GM23338 (cell line): ENCODE measurements around the gene CACNA1A.
"Not testable (repeated sequence)": the region's sequence is repeated elsewhere in the genome, so short reads cannot be mapped to it uniquely, and the experiment has no call there.

Experiments used
- CREB1 ChIP-seq: fragments of 250-450 bp; sonication (Bioruptor Pico); IDR thresholded peaks from 2 replicates; pipeline ENCODE4 v1.5.0; 2020; ENCODE audit warnings: low read depth, mild to moderate bottlenecking, moderate library complexity
- CTCF ChIP-seq, 2 experiments: fragments of 200-600 bp in 1 of 2; sonication (generic) in 1 of 2; conservative IDR thresholded peaks; 2 replicates each; pipeline versions ENCODE4 v1.5.1 to v1.6.1; 2016 to 2017; ENCODE audit warnings: antibody characterized with exemption in 2 of 2, low read depth in 2 of 2, mild to moderate bottlenecking in 2 of 2, moderate library complexity in 1 of 2
- EZH2phosphoT487 ChIP-seq: fragments of 200-600 bp; sonication (generic); IDR thresholded peaks from one replicate; pipeline ENCODE4 v1.8.1; 2018; ENCODE audit warnings: antibody characterized with exemption; ENCODE audit not compliant: unreplicated experiment
- STAT1 ChIP-seq: IDR thresholded peaks from one replicate; pipeline ENCODE4 v1.6.1; 2016; ENCODE audit warnings: antibody characterized with exemption; ENCODE audit not compliant: unreplicated experiment

- TF ChIP-seq CREB1; CTCF (conservative IDR thresholded peaks at IDR 0.05; ENCODE audit: low read depth in 2 of 2); EZH2phosphoT487; STAT1: not testable (repeated sequence)
These were observed 144.6 kb downstream of the CACNA1A start for GRCh38 chr19:13361726-13362125.
